Esophagus muscularis mucosa (tissue), 3 donors: Measurements from ENCODE around the gene RRP12.

Source experiments
- POLR2A ChIP-seq: fragments of 450-650 bp; IDR thresholded peaks from one replicate; pipeline ENCODE4 v1.6.1; 2017; ENCODE audit warnings: antibody characterized with exemption, moderate library complexity, mild to moderate bottlenecking, low read depth
- POLR2AphosphoS5 ChIP-seq, 2 donors: sonication (generic); formaldehyde crosslinking; IDR thresholded peaks; one replicate each; pipeline ENCODE4 v1.6.1; 2017; ENCODE audit warnings: antibody characterized with exemption in 2 of 2
- TF ChIP-seq, protein P1 (sequence below), 3 experiments: fragments of 200-600 bp in 2 of 3; fragments of 450-650 bp in 1 of 3; sonication (generic) in 2 of 3; IDR thresholded peaks; one replicate each; pipeline ENCODE4 v1.5.1; 2017 to 2019; ENCODE audit warnings: antibody characterized with exemption in 3 of 3, mild to moderate bottlenecking in 2 of 3, moderate library complexity in 1 of 3

DNA sequence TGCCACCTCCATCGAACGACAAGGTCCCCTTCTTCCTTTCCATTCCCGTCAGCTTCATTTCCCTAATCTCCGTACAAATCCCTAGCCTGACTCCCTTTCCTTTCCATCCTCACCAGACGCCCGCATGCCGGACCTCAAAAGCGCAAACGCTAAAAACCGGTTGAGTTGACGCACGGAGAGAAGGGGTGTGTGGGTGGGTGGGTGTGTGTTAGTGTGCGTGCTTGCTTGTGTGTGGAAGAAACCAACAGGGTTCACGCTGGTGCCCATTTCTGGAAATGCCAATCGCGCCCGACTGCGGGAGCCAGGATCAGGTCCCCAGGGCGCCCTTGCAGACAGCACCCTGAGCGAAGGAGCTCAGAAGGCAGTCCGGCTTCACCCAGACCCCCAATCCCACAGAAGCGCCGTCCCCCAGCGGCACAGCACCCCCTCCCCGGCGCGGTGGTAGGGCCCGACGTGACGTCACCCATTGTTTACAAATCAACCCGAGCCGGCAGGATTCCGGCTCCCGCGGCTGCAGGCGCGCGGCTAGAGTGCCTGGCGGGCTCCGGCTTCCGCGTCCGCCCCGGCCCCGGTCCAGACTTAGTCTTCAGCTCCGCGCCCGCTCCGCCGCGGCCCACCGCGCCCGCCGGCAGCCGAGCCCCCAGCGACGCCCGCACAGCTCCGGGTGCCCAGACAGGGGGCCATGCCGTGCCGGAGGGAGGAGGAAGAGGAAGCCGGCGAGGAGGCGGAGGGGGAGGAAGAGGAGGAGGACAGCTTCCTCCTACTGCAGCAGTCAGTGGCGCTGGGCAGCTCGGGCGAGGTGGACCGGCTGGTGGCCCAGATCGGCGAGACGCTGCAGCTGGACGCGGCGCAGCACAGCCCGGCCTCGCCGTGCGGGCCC is 82.1 kb downstream of the RRP12 start, which contains the start of gene FRAT1:
- TF ChIP-seq, protein P1, sequence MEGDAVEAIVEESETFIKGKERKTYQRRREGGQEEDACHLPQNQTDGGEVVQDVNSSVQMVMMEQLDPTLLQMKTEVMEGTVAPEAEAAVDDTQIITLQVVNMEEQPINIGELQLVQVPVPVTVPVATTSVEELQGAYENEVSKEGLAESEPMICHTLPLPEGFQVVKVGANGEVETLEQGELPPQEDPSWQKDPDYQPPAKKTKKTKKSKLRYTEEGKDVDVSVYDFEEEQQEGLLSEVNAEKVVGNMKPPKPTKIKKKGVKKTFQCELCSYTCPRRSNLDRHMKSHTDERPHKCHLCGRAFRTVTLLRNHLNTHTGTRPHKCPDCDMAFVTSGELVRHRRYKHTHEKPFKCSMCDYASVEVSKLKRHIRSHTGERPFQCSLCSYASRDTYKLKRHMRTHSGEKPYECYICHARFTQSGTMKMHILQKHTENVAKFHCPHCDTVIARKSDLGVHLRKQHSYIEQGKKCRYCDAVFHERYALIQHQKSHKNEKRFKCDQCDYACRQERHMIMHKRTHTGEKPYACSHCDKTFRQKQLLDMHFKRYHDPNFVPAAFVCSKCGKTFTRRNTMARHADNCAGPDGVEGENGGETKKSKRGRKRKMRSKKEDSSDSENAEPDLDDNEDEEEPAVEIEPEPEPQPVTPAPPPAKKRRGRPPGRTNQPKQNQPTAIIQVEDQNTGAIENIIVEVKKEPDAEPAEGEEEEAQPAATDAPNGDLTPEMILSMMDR (IDR thresholded peaks at IDR 0.05) = no peak
- TF ChIP-seq POLR2A = peak; percentile 86
- peak; percentile 63 to 83 for TF ChIP-seq POLR2AphosphoS5 (IDR thresholded peaks at IDR 0.05)
